Aorta (tissue), 5 donors: ENCODE measurements around the gene DDX56. TPM values are rescaled to one million over a fixed set of nuclear protein-coding genes. Genes with fewer than 3 reads are reported as not detected.

Source experiments
- ATAC-seq: fragments of 200-7000 bp; cut with Tn5 transposase; one replicate; pipeline ENCODE4 v1.9.1; 2022; ENCODE audit warnings: moderate library complexity; ENCODE audit not compliant: low FRiP score
- DNase-seq, 2 donors: peaks; one replicate each; pipeline ENCODE4 v3.0.0-alpha.2; 2020
- H3K27ac ChIP-seq, 2 donors: one replicate each; pipeline ENCODE4 v1.5.1; 2013; ENCODE audit warnings: low read length in 2 of 2, mild to moderate bottlenecking in 2 of 2, moderate library complexity in 2 of 2, control low read depth in 1 of 2, inconsistent platforms in 1 of 2, low read depth in 1 of 2
- H3K27me3 ChIP-seq, 2 donors: one replicate each; pipeline ENCODE4 v1.6.1; 2013; ENCODE audit warnings: control low read depth in 1 of 2, low read length in 1 of 2, mild to moderate bottlenecking in 1 of 2, moderate library complexity in 1 of 2; ENCODE audit not compliant: insufficient read depth in 2 of 2, control insufficient read depth in 1 of 2
- H3K36me3 ChIP-seq, 2 donors: one replicate each; pipeline ENCODE4 v1.6.1; 2013; ENCODE audit warnings: control low read depth in 1 of 2, low read length in 1 of 2, mild to moderate bottlenecking in 1 of 2; ENCODE audit not compliant: insufficient read depth in 2 of 2, control insufficient read depth in 1 of 2
- H3K4me1 ChIP-seq, 2 donors: one replicate each; pipeline ENCODE4 v1.6.1; 2013; ENCODE audit warnings: low read length in 2 of 2, control low read depth in 1 of 2, mild to moderate bottlenecking in 1 of 2, moderate library complexity in 1 of 2; ENCODE audit not compliant: insufficient read depth in 2 of 2, control insufficient read depth in 1 of 2
- H3K4me3 ChIP-seq, 2 donors: one replicate each; pipeline ENCODE4 v1.5.1; 2013; ENCODE audit warnings: low read length in 2 of 2, control low read depth in 1 of 2, mild to moderate bottlenecking in 1 of 2
- H3K9me3 ChIP-seq: one replicate; pipeline ENCODE4 v1.6.1; 2013; ENCODE audit warnings: mild to moderate bottlenecking, low read length; ENCODE audit not compliant: control insufficient read depth
- WGBS, 2 donors: extraction: QIAGEN DNeasy Blood & Tissue Kit; methylation state at CpG; one replicate each; pipeline ENCODE4 v1.1.7; 2013; 5-methylcytosine and 5-hydroxymethylcytosine counted together
- intact Hi-C, 2 donors: fragments of 100-400 bp; cut with DNase I; formaldehyde crosslinking; loops; one replicate each; pipeline versions ENCODE4 v1.14.2 to v1.15.0; 2022
- polyA plus RNA-seq, 2 donors: library from polyadenylated mRNA; stranded (reverse); fragments of 200-250 nt; gene quantifications; one replicate each; pipeline ENCODE4 v1.2.3, GENCODE V29; 2013
- total RNA-seq, 2 donors: library from RNA; stranded (reverse); fragmentation: NEBNext Ultra II Directional; extraction: Animal tissue kit (Norgen Biotek cat#: 25700); gene quantifications; one replicate each; pipeline ENCODE4 v1.2.1, GENCODE V29; 2021
- donor health status: healthy with polysubstance abuse.
- donor health status: Bipolar disorder and iron deficiency.
- donor health status: DM: no; HTN: no; CAD: no.
- donor health status: DM: no; HTN: no; CAD: no.
- donor health status: DM: yes; HTN: yes; CAD: no.

The DDX56 gene
- total and polyA plus RNA-seq, 4 donors = 23.3 to 153 (median 50.8) TPM

DNA sequence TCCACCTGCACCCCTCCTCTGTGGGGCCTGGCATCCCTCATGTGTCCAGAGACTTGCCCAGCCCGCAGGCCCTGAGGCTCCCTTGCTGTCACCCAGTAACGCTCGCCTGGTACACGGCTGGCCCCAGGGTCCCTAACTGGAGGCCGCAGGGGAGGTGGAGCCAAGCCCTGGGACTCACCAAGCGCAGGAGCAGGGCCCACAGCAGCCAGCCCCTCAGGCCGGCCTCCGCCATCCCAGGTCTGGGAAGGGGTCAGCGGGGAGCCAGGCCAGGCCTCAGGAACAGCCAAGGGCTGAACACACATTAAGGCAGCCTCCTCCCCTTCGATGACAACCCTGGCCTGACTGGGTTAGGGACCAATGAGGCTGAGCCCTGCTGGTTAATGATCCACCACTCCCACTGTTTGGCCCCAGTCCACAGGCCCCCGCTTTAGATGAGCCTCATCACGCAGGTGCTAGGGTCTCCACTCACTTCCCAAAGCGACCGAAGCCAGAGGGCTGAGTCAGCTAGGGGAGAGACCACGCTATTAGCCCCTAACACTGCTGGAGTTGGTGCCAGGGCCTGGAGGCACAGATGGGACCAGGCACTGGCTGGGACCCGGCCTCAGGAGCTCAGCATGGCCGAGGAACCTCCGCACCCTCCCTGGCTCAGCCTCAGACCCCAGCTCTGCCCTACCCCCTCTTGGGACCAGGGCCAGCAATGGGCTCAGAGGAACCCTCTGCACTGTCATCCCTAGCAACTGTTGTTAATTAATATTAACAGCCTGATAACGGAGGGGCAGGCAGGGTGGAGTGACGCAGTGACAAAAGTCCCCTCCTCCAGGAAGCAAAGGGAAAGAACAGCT lies 32.5 kb downstream of the DDX56 start, which contains the start of gene NPC1L1:
NPC1L1 (minus strand) TSS at position 303 of the 842 bp plus-strand sequence; CDS start at position 232, 71 bp downstream.
- Histone ChIP-seq H3K9me3 (no peaks in the 10 kb centered on the region), H3K4me1 (no peaks in the 10 kb centered on the region), H3K4me3 (no peak within 1 kb of the TSS), H3K36me3 (no peaks in the 10 kb centered on the region), H3K27me3 (no peaks in the 10 kb centered on the region), H3K27ac (no peak within 1 kb of the TSS)
- ATAC-seq (no peak), DNase-seq (no peak)
- WGBS, 2 donors = 82 to 84% methylated on average over 20 of the region's 20 CpGs
- intact Hi-C loops = no loop called here

DNA sequence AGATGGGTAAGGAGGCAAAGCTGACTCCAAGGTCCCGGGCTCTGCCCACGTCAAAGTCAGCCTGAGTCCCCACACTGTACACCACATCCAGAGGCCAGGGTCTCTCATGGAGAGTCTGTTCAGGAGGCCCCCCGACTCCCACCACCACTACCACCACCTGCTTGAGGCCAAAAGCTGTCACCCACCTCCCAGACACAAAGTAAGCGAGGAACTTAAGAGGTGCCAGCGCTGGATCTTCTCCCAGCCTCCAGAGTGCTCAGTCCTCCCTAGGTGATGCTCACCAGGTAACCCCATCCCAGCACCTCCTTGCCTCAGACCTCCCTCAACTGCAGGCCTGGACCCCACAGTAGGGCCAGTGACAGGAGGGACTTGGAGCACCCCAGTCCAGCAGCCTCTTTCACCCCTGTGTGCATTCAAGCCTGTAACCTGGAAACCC lies 33.1 kb downstream of the DDX56 start:
- WGBS, 2 donors = 87 to 93% methylated on average over 5 of the region's 5 CpGs
- ATAC-seq = no peak

DNA sequence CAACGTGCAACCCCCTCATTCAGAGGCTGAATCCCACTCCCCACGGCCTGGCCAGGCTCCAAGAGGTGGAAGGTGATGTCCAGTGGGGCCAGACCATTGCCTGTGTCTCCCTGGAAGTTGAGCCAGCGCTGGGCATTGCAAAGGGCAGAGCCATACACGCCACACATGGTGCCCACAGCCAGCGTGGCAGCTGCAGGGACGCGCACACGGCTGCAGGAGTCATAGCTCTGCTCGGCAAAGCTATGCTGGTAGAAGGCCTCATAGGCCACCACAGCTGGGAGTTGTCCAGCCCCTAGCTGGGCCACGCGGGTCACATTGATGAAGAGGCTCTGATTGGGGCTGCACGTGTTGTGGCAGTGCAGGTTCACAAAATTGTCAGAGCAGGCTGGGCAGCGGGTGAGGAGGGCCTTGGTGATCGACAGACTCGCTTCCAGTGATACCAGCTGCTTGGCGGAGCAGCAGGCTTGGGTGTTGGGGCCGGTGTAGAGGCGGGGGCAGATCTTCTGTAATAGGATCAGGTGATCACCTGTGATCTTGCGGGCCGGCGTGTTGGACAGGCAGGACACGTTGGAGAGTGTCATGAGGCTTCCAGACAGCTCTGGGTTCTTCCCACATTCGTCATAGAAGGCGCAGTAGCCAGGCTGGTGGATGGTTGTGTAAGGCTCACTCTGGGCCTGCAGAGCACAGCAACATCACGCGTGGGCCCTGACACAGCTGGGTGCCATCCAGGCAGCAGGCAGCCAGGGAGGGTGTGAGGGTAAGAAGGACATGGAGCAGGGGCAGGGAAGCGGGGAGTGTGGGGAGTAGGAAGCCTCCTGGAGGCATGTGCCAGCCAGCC lies 33.8 kb downstream of the DDX56 start:
- ATAC-seq = no peak
- intact Hi-C loops = no loop called here
- H3K27ac ChIP-seq = no peak overlapping the region
- H3K4me1 ChIP-seq = no peaks in the 10 kb centered on the region
- H3K27me3 ChIP-seq = no peaks in the 10 kb centered on the region
- no peak for DNase-seq
- WGBS, 2 donors = 90 to 93% methylated on average over 27 of the region's 27 CpGs
- no peaks in the 10 kb centered on the region for H3K9me3 ChIP-seq
- H3K36me3 ChIP-seq = no peaks in the 10 kb centered on the region
- H3K4me3 ChIP-seq = no peak overlapping the region

More for the DNA sequence above, 33.1 kb downstream of the DDX56 start:
- Histone ChIP-seq H3K36me3 (no peaks in the 10 kb centered on the region), H3K27me3 (no peaks in the 10 kb centered on the region), H3K27ac (no peak overlapping the region), H3K9me3 (no peaks in the 10 kb centered on the region), H3K4me3 (no peak overlapping the region), H3K4me1 (no peaks in the 10 kb centered on the region)
- intact Hi-C loops = no loop called here
- no peak for DNase-seq

DNA sequence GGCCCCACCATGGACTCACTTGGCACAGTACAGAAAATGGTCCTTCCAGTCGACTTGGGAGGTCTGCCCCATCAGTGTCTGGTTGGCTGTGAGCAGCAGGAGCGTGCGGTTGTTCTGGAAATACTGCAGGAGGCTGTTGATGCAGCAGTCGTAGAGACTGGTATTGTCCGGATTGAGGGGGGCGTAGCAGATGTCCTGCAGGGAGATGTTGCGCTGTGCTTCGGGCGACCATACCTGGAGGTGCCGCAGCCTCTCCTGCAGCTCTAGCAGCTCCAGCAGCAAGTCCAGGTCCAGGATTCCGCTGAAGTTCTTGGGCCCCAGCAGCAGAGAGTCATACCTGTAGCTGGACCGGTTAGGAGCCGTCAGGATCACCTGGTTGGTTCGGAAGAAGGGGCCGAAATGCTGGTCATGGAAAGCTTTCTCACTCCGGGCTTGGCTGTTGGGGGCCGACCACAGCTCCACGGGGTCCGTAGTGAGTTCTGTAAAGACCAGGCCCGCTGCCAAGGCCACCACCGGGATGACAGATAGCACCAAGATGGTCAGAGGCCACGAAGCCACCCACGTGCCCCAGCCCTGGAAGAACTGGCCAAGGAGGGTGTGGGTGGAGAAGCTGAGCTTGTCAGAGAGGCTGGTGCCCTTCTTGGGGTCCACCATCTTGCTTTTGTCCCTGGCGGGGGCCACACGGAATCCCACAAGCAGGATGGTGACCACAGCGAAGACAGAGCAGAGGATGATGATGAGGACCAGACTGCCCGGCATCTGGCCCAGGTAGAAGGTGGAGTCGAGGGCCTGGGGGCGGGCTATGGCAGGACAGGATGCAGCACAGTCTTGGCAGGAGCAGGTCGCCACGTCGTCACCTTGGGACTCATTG lies 34.7 kb downstream of the DDX56 start:
- Histone ChIP-seq H3K4me3 (no peak overlapping the region), H3K9me3 (no peaks in the 10 kb centered on the region), H3K4me1 (no peaks in the 10 kb centered on the region), H3K27me3 (no peaks in the 10 kb centered on the region), H3K27ac (no peak overlapping the region), H3K36me3 (no peaks in the 10 kb centered on the region)
- WGBS, 2 donors = 91 to 94% methylated on average over 32 of the region's 32 CpGs
- intact Hi-C loops = no loop called here
- DNase-seq (no peak), ATAC-seq (no peak)

DNA sequence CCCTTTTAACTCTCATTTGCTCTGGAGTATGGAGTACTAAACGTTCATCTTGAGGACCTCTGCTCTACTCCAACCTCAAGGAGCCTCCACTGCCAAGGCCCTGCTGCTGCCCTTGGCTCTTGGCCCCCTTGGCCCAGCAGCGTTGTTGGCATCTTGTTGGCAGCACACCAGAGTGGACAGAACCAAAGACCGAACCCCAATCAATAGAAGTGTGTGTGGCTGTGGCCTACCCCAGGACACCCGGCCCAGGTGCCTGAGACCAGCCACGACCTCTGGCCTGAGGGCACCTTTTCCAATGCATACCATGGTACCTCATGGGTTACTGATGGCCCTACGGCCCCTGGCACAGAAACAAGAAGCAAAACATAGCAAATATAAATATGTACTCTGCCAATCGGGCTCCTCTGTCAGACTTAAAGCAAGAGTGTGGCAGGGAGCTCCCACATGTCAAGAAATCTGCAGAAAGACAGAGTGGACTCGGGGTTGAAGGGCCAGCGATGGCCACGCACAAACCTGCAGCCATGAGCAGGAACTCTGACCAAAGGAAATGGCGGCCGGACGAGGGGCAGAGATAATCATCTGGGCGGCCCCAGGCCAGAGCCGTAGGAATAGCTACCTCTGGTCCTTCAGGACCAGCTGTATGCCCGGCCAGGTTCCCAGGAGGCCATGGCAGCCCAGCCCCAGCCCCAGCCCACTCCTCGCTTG lies 35.5 kb downstream of the DDX56 start:
- no peak overlapping the region for H3K4me3 ChIP-seq
- H3K9me3 ChIP-seq = no peaks in the 10 kb centered on the region
- whole genome bisulfite sequencing, 2 donors = 75% methylated on average over 17 of the region's 17 CpGs
- H3K4me1 ChIP-seq = no peaks in the 10 kb centered on the region
- intact Hi-C loops = no loop called here
- ATAC-seq (no peak), DNase-seq (no peak)
- H3K36me3 ChIP-seq = no peaks in the 10 kb centered on the region
- H3K27ac ChIP-seq = no peak overlapping the region
- H3K27me3 ChIP-seq = no peaks in the 10 kb centered on the region

DNA sequence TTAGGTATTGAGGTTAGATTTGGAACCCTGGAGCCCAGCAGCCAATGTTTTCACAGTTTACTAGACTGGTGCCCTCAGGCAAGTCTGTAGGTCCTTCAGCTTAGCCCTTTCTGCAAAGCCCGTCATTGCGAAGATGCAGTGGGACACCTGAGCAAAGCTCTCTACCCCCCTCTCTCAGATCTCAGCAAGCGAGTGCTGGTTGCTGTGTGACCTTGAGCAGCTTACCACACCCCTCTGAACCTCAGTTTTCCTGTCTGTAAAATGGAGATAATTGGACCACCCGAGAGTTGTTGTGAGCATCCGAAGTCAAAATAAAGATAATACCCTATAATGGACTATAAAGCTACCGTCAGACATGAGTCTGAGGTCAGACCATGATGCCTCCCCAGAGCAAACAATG lies 36.3 kb downstream of the DDX56 start:
- 96 to 97% methylated on average over 6 of the region's 6 CpGs for WGBS, 2 donors
- no peak for ATAC-seq

DNA sequence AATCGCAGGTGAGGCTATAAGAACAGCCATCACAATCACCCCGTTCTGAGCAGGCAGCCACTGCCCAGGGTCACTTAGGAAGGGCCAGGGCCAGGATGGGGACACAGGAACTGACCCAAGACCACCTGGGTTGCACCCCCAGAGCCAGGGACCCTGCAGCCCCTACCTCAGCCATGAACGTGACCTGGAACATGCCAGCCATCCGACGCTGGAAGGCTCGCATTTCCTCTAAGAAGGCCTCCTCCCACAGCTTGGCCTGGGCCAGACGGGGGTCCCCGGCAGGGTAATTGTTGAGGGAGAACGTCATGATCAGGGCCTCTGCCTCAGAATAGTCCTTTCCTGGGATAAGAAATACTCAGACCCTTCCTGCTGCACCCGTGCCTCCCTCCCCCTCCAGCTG lies 37.6 kb downstream of the DDX56 start:
- WGBS, 2 donors = 87 to 89% methylated on average over 10 of the region's 10 CpGs
- H3K9me3 ChIP-seq = no peaks in the 10 kb centered on the region
- H3K4me1 ChIP-seq = no peaks in the 10 kb centered on the region
- no peak overlapping the region for H3K27ac ChIP-seq
- no peaks in the 10 kb centered on the region for H3K36me3 ChIP-seq
- H3K27me3 ChIP-seq = no peaks in the 10 kb centered on the region
- H3K4me3 ChIP-seq = no peak overlapping the region
- DNase-seq (no peak), ATAC-seq (no peak)
- intact Hi-C loops = no loop called here

More for the DNA sequence above, 36.3 kb downstream of the DDX56 start:
- intact Hi-C loops = no loop called here
- H3K36me3 ChIP-seq = no peaks in the 10 kb centered on the region
- H3K27me3 ChIP-seq = no peaks in the 10 kb centered on the region
- H3K4me3 ChIP-seq = no peak overlapping the region
- DNase-seq = no peak
- no peaks in the 10 kb centered on the region for H3K9me3 ChIP-seq
- no peak overlapping the region for H3K27ac ChIP-seq
- no peaks in the 10 kb centered on the region for H3K4me1 ChIP-seq
